ENCODE data around the gene FILIP1.

DNA sequence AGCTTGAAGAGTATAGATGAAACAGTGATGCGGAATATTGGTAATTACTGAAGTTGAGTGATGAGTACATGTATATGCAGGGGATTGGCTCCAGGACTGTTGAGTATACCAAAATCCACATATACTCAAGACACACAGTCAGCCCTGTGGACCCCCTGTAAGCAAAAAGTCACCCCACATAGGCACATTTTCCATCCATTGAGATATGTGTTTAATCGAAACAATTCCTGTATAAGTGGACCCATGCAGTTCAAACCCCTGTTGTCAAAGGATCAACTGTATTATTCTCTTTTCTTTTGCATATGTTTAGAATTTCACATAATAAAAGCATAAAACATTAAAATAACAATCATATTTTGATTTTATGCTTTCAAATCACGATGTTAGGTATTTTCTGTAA lies 32.1 kb upstream of the FILIP1 start:
- no peak for TF ChIP-seq CTCF (IDR thresholded peaks at IDR 0.05; ENCODE audit: insufficient read depth, low read length, poor library complexity, severe bottlenecking)
- TF ChIP-seq EZH2phosphoT487 (conservative IDR thresholded peaks at IDR 0.05; ENCODE audit: low read length) = no peak

Measured in SU-DHL-6 (cell line).